ENCODE results near the gene PRKAR2B.
"Not testable (repeated sequence)": the region's sequence is repeated elsewhere in the genome, so short reads cannot be mapped to it uniquely, and the experiment has no call there.

The PRKAR2B gene

GRCh38 chr7:107026166-107026565, 18.3 kb upstream of the PRKAR2B start:
- H3K4me3 ChIP-seq (ENCODE audit: low read depth, low read length) = no peak overlapping the region

GRCh38 chr7:107027208-107027607, 17.3 kb upstream of the PRKAR2B start:
- H3K4me3 ChIP-seq (ENCODE audit: low read depth, low read length) = no peak overlapping the region

GRCh38 chr7:107029061-107029763, 15.3 kb upstream of the PRKAR2B start:
- no peak overlapping the region for H3K4me3 ChIP-seq (ENCODE audit: low read depth, low read length)

DNA sequence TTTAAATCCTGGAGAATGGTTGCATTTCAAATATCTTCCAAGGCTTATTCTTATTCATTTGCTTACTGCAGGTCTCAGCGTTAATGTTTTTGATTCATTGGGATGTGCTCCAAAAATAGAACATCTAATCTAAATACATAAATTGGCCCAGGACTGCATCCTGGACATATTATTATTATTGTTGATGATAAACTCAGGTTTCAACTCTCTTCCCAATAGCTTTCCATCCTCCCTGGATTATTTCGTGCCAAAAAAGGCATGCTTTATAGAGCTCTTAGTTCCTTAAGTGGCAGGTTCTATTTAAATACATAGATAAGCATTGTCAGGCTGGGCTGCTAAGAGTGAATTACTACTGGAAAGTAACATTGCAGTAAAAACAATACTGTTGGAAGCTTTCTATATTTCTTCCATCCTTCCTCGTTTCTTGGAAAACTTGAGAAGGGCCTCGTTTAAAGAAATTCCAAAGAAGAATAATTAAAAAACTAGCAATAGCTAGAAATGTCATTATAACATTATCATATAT, 14.7 kb upstream of the PRKAR2B start:
- H3K4me3 ChIP-seq (ENCODE audit: low read depth, low read length) = no peak overlapping the region

- no peak overlapping the region for H3K4me3 ChIP-seq (ENCODE audit: low read depth, low read length)
These were observed 12.5 kb upstream of the PRKAR2B start for GRCh38 chr7:107032050-107032449.

GRCh38 chr7:107032720-107033438, 11.6 kb upstream of the PRKAR2B start:
- H3K4me3 ChIP-seq (ENCODE audit: low read depth, low read length) = no peak overlapping the region

- no peak overlapping the region for H3K4me3 ChIP-seq (ENCODE audit: low read depth, low read length)
These were observed 10.0 kb upstream of the PRKAR2B start for GRCh38 chr7:107034553-107034952.

DNA sequence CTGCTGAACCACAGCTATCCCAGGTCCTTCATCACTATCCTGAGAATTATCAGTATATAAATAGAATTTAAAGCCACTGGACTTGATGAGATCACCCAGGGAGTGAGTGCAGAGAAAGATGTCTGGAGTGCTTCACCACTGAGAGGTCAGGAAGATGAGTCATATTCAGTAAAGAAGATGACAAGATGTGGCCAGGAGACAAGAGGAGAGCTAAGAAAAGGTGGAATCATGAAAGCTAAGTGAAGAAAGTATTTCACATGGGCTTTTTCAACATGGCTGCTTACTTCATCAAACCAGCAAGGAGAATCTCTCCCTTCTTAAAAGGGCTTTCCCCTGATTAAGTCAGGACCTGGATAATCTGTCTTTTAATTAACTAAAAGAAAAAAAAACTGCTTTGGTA, 9.1 kb upstream of the PRKAR2B start:
- no peak overlapping the region for H3K4me3 ChIP-seq (ENCODE audit: low read depth, low read length)

DNA sequence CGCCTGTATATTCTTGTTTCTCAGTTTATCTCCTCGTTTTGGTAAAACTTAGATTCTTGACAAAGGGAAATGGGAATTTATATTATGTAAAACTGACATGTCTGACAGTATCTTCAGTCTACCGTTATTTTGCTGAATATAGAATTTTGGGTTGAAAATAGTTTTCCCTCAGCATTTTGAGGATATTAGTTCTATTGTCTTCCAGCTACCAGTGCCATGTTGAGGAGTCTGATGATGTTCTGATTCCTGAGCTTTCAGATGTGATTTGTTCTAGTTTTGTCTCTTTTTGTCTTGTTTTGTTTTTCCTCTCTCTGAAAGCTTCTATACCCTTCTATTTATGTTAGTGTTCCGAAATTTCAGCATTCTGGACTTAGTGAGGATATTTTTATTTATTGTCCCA, 8.0 kb upstream of the PRKAR2B start:
- H3K4me3 ChIP-seq (ENCODE audit: low read depth, low read length) = no peak overlapping the region

DNA sequence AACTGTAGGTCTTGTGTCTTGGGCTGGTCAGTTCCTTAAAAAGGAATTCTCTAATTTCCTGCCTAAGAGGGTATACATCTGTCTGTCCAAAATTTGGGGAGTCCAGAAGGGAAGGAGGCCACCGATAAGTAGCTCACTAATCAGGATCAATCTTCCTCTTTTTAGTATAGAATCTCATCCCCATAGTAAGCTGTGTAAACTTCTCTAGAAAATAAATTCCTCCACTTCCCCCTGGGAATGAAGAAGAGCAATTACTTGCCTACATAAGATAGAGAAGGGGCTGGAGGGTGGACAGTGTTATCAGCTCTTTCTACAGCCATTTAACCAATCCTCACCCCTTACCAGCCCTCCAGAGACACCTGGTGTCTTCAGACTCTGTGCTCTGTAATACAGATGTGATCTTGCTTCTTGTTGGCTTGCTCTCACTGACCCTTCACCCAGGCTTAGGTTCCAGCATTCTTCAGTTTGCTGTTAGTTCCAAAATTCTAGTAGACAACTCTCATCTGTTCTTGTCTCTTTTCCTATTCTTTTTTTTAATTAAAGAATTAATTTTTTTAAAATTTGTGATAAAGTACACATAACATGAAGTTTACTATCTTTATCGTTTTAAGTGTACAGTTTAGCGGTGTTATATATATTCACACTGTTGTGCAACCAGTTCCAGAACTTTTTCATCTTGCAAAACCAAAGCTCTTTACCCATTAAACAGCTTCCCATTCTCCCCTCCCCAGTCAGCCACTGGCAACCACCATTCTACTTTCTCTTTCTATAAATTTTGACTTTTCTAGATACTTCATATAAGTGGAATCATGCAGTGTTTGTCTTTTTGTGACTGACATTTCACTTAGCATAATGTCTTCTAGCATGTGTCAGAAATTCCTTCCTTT, 6.5 kb upstream of the PRKAR2B start:
- no peak overlapping the region for H3K4me3 ChIP-seq (ENCODE audit: low read depth, low read length)

DNA sequence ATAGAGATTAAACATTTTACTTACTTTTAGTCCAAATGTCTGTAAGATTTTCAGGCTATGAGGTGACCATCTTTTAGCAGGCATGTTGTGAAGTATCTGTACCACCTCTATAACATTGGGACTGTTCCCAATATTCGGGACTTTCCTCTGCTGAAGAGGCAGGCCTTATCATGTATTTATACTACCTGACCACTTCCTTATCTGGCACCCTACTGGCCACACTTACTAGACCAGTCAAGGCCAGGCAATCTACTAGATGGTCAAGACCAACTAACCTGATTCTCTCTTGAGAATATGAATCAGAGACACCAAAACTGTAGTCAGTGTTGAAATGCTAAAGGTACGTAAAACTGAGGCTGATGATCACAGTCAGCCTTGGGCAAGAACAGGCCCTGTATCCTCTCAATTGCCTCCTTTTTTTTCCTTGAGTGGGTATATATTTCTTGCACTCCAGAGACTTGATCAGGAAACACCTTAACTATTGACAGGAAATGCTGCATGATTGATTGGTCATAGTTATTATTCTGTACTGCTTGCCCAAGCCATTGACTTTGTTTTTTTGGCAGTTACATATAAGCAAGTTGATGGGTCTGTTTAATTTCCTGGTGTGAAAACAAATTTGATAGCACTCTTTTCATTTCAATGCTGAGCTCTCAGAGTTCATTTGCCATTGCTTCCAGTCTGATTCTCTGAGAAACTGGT, 5.2 kb upstream of the PRKAR2B start:
- no peak overlapping the region for H3K4me3 ChIP-seq (ENCODE audit: low read depth, low read length)

- no peak overlapping the region for H3K4me3 ChIP-seq (ENCODE audit: low read depth, low read length)
These were observed 3.4 kb upstream of the PRKAR2B start for GRCh38 chr7:107041097-107041496.

GRCh38 chr7:107041764-107042163, 2.7 kb upstream of the PRKAR2B start:
- H3K4me3 ChIP-seq (ENCODE audit: low read depth, low read length) = not testable (repeated sequence)

GRCh38 chr7:107042326-107042910, 2.1 kb upstream of the PRKAR2B start:
- H3K4me3 ChIP-seq (ENCODE audit: low read depth, low read length) = not testable (repeated sequence)

DNA sequence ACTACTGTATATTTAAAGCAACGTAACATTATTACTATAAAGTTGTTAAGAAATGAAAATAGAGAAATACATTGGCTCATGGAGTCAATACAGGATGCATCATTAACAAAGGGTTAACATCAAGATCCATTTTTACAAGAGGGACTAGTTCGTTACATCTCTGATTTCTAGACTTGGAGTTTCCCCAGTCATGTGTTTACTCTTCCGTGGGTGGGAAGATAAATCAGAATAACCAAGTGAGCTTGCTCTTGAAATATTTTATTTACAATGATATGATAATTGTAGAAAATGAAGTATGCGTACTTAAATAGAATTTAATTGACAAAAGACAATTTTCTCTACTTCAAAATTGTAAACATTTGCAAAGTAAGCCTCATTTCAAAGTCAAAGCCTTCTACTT, 1.0 kb upstream of the PRKAR2B start:
- no peak overlapping the region for H3K4me3 ChIP-seq (ENCODE audit: low read depth, low read length)

DNA sequence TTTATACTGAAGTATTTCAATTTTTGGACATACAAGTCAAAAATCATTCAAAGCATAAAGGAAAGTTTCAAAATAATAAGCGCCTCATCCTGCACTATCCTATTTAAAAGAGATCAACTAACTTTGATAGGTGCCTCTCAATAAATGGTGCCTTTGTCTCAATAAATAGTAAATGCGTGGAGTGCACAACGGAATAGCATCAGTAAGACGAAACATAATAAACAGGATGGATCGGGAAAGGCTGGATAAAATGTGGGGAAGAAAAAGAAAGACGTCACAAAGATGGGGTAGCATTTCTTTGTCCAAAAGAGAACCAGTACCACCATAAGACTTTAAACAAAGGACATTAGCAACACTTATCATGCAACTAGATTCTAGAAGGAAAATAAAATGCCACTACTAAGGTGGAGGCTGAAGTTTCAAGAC, 571 bp upstream of the PRKAR2B start:
- H3K4me3 ChIP-seq (ENCODE audit: low read depth, low read length) = peak overlapping the region; percentile 51

DNA sequence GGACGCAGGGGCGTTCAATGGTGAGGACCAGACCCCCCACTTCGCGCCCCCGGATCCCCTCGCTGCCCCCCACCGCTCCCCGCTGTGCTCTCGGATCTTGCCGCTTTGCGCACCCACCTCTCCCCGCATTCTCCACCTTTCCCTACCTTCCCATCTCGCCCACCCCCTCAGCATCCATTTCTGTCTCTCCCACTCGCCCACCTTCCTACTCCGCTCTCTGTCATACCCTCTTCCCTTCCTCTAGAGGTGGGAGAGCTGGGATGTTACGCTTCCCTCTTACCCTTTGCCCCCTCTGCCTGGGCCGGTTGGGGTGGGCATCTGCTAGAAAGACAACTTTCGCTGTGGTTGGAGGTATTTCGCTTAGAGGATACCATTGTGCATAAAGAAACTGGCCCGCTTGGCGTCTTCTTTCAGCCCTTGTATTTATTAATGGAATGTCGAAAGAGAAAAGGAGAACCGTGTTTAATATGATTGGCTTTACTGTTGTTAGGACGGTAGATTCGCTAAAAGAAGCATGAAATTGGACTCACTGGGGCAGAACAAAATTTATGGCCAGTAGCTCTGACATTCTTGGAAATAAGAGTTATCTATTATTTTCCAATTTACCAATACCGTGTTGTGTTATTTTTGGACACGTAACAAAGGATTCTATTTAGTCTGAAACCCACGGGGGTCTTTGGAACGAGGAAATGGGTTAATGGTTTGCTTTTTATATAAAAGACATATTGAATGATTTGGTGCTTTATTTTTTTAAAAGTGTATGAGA, 873 bp downstream of the PRKAR2B start:
- peak overlapping the region; percentile 75 for H3K4me3 ChIP-seq (ENCODE audit: low read depth, low read length)

DNA sequence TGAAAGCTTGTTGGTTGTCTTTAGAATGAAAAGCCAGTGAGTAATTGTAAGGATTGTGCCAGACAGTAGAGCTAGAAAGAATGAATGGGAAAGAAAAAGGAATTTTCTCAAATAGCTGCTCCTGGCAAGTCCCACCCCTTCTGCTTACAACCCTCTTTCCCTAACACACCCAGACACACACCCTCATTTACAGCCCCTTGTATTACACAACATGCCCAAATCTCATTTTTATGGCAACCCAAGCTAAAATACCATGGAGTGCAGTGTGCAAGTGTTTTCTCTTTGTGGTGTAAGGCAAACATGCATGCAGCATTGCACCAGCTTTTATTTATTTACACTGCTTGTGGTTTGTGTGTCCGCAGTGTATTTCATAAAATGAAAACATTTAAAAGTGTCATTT, 1.5 kb downstream of the PRKAR2B start:
- peak overlapping the region; percentile 75 for H3K4me3 ChIP-seq (ENCODE audit: low read depth, low read length)

DNA sequence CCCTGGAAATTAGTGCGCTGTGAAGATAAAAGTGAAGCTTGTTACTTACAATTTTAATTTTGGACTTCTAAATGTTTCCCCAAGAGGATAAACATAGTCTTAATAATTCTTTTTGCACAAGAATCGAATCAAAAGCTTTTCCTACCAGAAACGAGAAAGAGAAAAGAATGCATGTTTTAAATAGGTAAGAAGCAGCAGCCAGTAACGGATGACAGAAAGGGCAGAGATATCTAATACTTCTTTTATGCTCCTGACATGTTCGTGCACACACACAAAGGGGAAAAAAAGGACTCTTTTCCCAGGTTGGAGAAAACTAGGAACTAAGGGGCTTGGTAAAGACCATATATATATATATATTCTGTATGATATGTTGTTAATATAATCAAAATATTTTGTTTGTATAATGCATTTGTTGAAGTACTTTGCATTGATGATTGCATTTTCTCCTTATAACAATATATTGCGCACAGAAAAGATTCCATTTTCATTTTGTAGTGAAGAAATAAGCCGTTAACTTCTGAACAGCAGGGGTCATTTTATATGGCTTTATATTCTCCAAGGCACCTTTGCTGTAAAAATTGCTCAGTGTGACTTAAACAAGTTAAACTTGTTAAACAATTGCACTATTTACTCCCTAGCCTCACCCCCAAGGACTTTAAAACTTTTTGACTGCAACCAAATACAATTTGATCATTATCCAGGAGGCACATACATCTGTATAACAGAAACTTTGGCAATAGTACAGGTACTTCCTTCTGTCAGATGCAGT, 2.2 kb downstream of the PRKAR2B start:
- H3K4me3 ChIP-seq (ENCODE audit: low read depth, low read length) = no peak overlapping the region

Data from iPS-11a (cell line).